Head of caudate nucleus (tissue), 42 donors: Measurements from ENCODE around the gene SGCA.
A peak's percentile ranks its signal among the peaks of the same experiment; 100 is the strongest.

Source experiments
- DNase-seq, 42 donors: peaks; one replicate each; pipeline versions ENCODE4 v3.0.0 to v3.0.0-alpha.2; 2020 to 2021; ENCODE audit warnings: mixed read lengths in 7 of 42
- intact Hi-C: fragments of 100-400 bp; cut with DNase I; formaldehyde crosslinking; loops from one replicate; pipeline ENCODE4 v1.15.0; 2022

Gene SGCA

DNA sequence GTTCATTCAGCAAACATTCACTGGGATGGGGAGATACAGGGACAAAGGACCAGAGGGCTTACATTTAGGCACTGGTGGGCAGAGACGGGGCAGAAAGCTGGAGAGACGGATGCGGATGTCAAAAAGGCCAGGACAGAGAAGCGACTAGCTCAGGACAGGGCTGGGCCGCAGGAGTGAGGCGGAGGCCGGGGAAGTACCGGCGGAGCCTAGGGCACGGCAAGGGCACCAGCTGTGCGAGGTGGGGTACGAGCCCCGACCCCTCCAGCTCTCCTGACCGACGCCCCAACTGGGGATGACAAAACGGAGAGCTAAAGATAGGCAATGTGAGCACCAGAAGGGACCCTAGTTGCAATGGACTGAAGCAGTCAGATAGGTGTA, 3.9 kb upstream of the SGCA start:
- DNase-seq, result no peak
- intact Hi-C loops, result no loop called here

DNA sequence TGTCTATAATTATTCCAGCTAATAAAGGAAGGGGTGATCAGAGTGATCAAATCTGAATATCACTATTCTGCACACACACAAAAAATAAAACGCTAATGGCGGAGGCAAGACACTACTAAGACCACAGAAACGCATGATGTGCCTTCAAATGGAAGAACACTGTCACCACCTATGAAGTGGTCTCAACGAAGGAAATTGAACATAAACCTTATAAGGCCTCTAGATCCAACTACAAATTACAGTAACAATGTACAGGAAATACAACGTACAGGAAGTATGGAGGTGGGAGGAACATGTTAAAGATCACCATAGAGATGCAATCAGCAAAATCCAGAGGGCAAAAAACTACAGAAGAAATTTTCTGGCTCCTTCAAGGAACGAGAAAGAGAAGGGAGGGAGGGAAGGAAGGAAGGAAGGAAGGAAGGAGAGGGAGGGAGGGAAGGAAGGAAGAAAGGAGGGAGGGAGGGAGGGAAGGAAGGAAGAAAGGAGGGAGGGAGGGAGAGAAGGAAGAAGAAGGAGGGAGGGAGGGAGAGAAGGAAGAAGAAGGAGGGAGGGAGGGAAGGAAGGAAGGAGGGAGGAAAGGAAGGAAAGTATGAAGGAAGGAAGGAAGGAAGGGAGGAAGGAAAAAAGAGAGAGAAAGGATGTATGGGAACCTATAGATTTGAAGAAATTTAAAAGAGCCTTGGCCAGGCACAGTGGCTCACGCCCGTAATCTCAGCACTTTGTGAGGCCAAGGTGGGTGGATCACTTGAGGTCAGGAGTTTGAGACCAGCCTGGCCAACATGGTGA, 3.1 kb upstream of the SGCA start:
- DNase-seq, result no peak
- intact Hi-C loops, result no loop called here

DNA sequence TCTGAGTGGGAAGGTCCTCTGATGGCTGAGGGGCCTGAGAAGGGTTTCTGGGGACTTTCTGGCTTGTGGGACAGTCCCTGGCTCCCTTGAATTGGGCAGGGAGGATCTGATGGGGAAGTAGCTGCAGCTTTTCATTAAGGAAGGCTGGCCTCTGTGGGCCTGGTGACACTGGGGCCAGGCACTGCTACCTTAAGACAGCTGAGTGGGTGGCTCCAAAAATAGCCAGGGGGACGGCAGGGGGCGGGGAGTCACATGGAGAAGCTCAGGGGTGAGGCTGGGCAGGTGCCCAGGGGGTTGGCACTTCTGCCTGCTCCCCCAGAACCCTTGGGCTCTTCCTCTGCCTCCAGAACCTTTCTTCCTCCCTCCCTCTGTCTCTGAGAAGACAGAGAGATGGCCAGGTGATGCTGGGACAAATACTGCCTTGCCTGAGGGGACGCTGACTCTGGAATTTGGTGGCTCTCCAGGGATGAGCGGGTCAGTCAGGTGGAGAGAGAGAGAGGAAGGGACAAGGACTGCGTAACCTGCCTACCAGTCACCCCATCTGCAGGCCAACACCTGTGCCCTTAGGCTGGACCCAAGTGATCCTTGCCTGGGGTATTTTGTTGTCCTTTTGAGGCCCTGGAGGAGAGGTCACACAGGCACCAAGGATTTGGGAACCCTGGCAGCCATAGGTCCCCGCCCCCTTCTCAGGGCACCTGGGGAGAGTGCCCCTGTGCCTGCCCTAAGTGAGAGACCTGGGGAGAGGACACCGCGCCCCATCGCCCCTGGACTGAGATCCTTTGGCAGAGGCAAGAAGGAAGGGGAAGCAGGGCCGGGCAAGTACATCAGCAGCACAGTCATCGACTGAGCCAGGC, 1.7 kb upstream of the SGCA start:
- intact Hi-C loops, result no loop called here
- DNase-seq, result no peak

DNA sequence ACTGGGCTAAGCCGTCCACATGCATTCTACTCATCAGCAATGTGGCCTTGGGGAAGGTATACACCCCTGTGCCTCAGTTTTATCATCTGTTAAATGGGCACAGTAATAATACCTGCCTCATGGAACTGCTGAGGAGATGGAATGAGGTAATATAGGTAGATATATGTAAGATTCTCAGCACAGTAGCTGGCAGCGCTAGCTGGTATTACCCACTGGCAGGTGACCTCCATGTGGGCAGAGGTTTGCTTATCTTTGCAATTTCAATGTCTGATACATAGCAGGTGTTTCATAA, 1.2 kb upstream of the SGCA start:
- no peak for DNase-seq
- intact Hi-C loops, result no loop called here

DNA sequence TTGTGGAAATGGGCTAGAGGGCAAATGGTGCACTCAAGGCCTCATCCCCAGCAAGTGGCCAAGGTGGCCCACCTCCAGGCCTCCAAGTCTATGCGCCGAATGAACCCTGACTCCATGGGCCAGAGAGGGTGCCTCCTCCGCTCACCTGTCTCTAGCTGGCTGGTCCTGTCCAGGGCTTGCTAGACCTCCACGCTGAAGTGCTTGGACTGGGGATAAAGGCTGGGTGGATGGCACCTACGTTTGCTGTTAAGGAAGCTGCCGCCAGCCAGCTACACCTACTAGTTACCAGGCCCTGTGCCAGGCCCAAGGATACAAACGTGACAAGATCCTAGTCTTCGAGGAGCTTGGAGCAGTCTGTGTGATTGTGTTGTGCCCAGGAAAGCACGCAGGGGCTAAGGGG, 739 bp upstream of the SGCA start:
- no peak for DNase-seq
- intact Hi-C loops, result no loop called here

DNA sequence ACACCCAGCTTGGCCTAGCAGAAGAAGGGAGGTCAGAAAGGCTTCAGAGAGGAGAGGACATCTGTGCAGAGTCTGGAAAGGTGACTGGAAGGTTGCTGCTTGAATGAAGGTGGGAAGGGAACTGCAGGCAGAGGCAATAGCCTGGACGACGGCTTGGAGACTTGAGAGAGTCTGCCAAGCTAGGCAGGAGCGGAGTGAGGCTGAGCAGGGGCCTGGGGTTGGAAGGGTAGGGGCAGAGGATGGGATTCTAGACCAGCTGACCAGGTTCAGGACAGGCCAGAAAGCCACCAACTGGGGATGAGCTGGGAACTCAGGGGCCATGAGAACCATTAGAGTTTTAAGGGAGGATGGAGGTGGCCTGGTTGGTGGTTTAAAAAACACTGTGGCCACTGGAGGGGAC, 339 bp upstream of the SGCA start:
- no peak for DNase-seq
- intact Hi-C loops, result no loop called here

DNA sequence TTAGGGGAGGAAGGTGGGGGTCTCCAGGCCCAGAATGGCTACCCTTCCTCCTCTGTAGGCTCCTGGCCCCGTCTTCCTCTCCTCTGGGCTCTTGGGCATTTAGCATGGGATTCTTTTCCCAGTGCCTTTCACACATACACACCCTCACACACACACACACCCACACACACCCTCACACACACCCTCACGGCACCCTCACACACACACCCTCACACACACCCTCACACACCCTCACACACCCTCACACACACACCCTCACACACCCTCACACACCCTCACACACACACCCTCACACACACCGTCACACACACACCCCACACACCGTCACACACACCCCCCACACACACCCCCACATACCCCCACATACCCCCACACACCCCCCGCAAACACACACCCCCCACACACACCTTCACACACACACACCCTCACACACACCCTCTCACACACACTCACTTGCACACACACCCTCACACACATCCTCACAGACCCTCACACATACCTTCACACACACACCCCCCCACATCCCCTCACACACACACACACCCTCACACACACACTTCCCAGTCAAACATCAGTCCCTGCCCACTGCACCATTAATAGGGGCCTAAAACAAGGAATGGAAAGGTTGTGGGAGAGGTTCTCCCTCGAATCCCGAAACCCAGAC, 845 bp downstream of the SGCA start:
- DNase-seq, result no peak
- intact Hi-C loops, result no loop called here

DNA sequence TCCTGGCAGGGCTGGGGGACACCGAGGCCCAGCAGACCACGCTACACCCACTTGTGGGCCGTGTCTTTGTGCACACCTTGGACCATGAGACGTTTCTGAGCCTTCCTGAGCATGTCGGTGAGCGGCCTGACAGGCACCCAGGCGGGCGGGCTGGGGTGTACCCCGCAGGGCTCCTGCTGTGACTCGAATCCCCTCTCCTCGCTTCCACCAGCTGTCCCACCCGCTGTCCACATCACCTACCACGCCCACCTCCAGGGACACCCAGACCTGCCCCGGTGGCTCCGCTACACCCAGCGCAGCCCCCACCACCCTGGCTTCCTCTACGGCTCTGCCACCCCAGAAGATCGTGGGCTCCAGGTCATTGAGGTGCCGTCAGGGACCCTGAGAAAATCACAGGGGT, 1.6 kb downstream of the SGCA start:
- no peak for DNase-seq
- intact Hi-C loops, result no loop called here

DNA sequence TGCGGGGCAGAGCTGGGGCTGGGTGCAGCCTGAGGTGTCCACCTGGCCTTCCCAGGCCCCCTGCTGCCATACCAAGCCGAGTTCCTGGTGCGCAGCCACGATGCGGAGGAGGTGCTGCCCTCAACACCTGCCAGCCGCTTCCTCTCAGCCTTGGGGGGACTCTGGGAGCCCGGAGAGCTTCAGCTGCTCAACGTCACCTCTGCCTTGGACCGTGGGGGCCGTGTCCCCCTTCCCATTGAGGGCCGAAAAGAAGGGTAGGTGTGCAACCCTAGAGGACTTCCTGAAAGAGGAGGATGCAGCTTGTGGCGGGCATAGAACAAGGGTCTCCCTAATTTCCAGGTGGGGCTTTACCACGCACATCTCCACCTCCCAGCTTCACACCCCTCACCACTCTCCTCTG, 2.5 kb downstream of the SGCA start:
- no peak for DNase-seq

DNA sequence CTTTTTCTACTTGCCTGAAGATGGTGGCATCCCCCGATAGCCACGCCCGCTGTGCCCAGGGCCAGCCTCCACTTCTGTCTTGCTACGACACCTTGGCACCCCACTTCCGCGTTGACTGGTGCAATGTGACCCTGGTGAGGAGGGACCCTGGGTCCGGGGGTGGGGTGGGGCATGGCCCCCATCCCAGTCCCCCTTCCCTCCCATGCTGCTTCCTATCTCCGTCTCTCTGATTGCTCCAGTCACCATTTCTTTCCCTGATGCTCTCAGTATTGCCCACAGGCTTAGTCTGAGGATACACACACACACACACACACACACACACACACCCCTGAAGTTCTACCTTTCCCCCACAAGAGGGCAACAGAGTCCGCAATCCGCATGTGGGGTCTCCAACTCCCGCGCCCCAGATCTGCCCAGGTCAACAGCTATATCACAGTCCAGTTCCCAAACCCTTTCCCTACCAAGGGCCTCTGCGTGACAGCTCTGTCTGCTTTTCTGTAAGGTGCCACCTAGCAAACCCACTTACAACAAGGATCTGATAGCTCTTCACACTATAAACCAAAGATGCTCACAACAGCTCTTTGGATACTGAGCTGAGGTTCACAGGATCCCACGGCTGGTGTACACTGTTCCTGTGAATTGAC, 3.4 kb downstream of the SGCA start:
- DNase-seq, result peak in 29 of 42 donors; percentile 40 to 78 (median 56)
- intact Hi-C loops, result no loop called here

More for the DNA sequence above, 2.5 kb downstream of the SGCA start:
- intact Hi-C loops, result no loop called here

DNA sequence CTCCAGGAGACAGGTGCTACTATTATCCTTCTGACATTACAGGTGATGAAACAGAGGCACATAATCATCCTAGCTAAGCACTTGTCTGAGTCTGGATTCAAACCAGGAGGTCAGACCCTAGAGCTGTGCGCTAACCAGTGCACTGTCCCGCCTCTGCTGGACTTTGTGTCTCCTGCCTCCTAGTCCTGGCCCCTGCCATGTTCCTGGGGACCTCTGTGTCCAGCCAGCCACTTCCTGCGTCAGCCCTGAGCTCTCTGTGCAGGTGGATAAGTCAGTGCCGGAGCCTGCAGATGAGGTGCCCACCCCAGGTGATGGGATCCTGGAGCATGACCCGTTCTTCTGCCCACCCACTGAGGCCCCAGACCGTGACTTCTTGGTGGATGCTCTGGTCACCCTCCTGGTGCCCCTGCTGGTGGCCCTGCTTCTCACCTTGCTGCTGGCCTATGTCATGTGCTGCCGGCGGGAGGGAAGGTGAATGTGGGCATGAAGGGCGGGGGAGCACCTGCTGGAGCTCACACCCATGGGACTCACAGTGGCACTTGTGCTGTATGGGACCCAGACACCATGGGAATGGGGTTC, 4.2 kb downstream of the SGCA start:
- DNase-seq, result no peak
- intact Hi-C loops, result no loop called here

DNA sequence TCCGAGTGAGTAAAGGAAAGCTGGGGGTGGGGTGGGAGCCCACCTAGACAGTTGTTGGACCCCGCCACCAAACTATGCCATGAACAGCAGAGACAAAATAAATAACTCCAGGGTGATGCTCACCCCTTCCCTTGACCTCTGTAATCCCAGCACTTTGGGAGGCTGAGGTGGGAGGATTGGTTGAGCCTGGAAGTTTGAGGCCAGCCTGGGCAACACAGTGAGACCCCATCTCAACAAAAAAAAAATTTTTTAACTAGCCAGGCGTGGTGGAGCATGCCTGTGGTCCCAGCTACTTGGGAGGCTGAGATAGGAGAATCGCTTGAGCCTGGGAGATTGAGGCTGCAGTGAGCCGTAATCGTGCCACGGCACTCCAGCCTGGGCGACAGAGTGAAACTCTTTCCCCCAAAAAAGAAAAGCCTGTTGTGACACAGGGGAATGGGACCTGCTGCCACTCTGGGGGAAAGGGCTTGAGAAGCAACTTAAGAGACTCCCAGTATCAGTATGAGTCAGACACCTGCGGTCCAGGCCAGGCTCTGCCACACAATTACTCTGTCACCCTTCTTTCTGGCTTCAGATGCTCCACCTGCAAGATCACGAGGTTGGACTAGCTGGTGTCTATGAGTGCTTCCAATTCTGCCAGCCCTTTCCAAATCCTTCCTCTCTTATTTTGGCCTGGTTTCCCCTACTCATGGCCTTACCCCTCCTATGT, 5.0 kb downstream of the SGCA start:
- DNase-seq, result no peak
- intact Hi-C loops, result no loop called here

DNA sequence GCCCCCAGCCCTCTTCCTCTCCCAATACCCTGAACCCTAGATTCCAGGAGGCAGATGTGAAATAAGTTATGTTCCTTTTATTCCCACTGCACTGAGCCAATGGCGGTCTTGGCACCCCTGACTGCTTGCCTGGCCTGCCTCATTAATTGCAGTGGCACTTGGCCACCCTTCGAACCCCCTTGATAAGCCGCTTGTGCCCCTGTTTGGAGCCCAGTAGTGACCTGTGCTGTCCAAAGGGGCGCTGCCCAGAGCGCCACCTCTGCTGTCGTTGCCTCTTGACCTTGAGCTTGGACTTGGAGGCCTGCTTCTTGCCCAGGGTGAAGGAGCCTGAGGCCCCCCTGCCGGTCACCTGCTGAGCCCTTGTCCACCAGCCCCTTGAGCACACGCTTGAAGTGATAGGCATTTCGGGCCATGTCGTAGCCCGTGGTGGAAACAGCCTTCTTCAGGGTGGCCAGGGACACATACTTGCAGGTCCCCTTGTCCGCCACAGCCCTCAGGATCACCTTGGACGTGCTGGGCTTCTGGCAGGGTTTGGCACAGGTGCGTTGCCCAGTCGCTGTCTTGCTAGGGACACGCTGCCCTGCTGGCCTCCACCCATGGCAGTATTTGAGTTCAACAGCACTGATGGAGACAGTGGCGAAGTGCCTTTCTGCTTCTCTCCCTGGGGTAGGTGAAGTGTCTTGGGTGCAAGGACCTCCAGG, 5.7 kb downstream of the SGCA start:
- DNase-seq, result no peak
- intact Hi-C loops, result no loop called here

DNA sequence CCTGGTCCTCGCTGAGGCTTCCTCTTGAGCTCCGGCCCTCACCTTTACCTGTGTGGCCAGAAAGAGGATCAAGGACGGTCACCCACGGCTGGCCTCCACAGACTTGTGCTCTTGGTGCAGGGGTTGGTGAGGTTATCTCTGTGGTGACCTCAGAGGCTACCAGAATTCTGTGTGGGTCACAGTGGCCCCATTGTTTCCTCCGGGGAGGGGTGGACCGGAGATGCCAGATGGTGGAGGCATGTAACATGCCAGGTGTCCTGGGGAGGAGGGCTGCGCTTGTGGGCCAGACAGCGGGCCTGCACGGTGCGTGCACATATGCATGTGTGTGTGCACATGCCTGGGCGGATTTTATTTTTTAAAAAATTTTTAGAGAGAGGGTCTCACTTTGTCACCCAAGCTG, 6.3 kb downstream of the SGCA start:
- intact Hi-C loops, result no loop called here

DNA sequence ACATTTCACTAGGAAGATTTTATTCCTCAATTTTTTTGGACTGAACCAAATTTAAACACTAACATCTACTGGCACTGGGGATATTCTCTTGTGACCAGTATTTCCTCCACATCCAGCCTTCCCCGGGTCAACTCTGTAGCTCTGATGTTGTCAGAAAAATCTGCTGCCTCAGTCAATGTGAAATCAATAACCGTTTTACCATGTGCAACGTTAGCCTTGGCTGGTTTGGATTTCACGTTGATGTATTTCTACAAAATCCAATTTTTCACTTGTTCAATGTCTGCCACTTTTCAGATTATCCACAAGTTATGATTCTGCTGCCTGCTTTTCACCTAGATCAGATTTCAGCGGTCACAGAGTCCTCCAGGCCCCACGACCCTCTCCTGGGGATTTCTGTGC, 7.1 kb downstream of the SGCA start:
- intact Hi-C loops, result no loop called here
- no peak for DNase-seq

More for the DNA sequence above, 6.3 kb downstream of the SGCA start:
- no peak for DNase-seq

DNA sequence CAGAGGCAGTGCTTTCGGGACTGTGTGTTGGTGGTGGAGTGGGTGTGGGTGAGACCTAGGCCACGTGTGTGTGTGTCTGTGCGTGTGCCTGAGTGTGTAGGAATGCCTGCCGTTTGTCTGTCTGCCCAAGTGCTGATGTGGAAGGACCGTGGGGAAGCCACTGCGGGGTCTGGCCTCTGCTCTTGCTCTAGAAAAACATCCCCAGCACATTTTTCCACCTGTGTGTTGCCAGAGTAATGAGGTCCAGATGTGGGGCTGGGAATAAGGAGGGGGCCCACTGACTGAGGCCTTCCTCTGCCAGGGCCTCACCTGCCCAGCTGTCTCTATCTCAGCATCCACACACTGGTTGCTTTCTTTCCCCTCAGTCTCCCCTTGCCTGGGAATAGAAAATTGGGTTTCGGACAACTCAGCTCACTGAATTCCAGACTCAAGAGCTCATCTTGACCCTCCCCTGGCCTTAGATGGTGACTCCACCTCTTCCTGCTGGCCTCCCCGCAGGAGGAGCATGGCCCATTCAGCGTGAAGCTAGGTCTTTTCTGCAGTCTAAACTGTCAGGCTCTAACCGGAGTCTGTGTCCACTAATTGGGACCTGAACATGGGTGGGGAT, 7.6 kb downstream of the SGCA start:
- intact Hi-C loops, result no loop called here
- DNase-seq, result no peak

DNA sequence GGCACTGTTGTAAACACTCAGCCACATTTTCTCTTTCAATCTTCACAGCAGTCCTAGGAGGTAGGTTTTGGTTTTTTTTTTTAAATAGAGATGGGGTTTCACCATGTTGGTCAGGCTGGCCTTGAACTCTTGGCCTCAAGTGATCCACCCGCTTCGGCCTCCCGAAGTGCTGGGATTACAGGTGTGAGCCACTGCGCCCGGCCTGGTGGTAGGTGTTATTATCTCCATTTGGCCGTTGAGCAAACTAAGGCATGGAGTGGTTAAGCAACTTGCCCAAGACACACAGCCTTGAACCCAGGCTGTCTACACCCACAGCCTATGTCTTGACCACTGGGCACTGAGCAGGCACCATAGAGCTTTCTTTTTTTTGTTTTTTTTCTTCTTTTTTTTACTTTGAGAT, 8.6 kb downstream of the SGCA start:
- no peak for DNase-seq
- intact Hi-C loops, result no loop called here
